Measurements from ENCODE around the gene TNFRSF4. TPM values are rescaled to one million over a fixed set of nuclear protein-coding genes. Genes with fewer than 3 reads are reported as not detected.

TNFRSF4 gene
- total RNA-seq, 1 donor from 2014 or later = 0.31 TPM

DNA sequence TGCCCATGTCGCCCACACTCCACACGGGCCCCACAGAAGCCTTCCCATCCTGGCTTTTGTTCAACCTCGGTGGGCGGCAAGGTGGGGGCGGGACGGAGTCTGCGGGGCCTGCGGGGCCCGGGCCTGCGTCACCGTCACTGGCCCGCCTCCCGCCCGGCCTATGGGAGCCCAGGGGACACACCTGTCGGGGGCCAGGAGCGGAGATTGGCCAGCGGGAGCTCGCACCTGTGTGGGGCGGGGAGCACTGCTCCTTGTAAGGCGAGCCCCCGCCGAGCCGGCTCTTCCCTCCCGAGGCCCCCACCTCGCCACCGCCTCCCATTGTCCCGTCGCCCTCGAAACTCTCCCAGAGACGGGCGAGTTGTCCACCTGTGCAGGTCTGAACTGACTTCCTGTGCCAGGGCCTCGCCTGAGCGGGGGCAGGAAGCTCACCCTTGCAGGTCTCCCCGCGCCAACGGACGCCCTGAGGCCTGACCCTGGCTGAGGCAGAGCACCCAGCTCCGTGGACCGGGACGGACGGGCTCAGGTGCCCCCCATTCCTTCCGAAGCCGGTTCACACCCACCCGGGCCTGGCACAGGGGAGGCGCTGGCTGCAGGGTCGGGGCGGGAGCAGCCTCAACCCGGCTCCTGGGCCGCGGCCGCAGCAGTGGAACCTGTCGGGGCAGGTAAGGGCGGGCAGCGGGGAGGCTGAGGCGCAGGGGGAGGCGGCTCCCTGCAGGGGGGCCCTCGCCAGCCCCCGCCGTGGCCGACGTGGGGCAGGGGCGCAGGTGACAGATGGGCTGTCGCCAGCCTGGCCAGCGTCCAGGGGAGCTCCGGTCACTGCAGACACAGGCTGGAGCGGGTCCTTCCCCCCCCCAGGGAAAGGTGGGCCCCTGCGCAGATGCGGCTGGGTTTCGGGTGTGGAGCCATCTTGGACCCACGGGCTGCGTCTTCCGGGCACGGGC lies 51.1 kb downstream of the TNFRSF4 start:
- H3K4me1 Mint-ChIP-seq (ENCODE audit: unreplicated experiment) = peaks cover 10% of the 10 kb centered on the region
- H3K36me3 Mint-ChIP-seq = no peaks in the 10 kb centered on the region
- TF ChIP-seq, protein P1, sequence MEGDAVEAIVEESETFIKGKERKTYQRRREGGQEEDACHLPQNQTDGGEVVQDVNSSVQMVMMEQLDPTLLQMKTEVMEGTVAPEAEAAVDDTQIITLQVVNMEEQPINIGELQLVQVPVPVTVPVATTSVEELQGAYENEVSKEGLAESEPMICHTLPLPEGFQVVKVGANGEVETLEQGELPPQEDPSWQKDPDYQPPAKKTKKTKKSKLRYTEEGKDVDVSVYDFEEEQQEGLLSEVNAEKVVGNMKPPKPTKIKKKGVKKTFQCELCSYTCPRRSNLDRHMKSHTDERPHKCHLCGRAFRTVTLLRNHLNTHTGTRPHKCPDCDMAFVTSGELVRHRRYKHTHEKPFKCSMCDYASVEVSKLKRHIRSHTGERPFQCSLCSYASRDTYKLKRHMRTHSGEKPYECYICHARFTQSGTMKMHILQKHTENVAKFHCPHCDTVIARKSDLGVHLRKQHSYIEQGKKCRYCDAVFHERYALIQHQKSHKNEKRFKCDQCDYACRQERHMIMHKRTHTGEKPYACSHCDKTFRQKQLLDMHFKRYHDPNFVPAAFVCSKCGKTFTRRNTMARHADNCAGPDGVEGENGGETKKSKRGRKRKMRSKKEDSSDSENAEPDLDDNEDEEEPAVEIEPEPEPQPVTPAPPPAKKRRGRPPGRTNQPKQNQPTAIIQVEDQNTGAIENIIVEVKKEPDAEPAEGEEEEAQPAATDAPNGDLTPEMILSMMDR (conservative IDR thresholded peaks at IDR 0.05) = no peak
- H3K4me3 Mint-ChIP-seq = peak overlapping the region; percentile 89
- no peaks in the 10 kb centered on the region for H3K27me3 Mint-ChIP-seq
- H3K27ac Mint-ChIP-seq = peak overlapping the region; percentile 75
- no peak for DNase-seq (ENCODE audit: extremely low spot score, unreplicated experiment)
- H3K9me3 Mint-ChIP-seq = no peaks in the 10 kb centered on the region

DNA sequence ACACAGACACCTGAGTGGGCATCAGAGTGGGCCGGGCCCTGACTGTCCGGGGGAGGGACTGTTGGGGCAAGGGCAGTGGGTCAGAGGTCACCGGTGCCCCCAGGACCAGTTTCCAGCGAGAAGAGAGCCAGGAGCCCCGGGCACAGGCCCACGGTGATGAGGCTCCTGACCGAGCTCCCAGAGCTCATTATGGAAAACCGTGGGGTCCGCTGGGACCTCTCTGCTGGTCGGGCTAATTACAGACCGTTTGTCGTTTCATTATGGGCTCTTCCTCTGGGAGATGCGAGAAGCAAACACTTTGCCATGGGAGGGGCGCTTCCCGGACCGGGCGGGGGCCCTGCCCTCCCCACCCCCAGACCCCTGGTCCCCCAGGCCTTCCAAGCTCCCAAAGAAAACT lies 52.3 kb downstream of the TNFRSF4 start:
- H3K27ac Mint-ChIP-seq = no peak overlapping the region
- no peaks in the 10 kb centered on the region for H3K36me3 Mint-ChIP-seq
- peaks cover 10% of the 10 kb centered on the region for H3K4me1 Mint-ChIP-seq (ENCODE audit: unreplicated experiment)
- TF ChIP-seq, protein P1 (conservative IDR thresholded peaks at IDR 0.05) = no peak
- no peaks in the 10 kb centered on the region for H3K27me3 Mint-ChIP-seq
- no peak overlapping the region for H3K4me3 Mint-ChIP-seq
- DNase-seq (ENCODE audit: extremely low spot score, unreplicated experiment) = no peak
- H3K9me3 Mint-ChIP-seq = no peaks in the 10 kb centered on the region

Small RNA genes within 50 kb of the gene (microRNA-seq; reads per million reads assigned to microRNA genes)
- gene MIR200A (1,718 reads per million, percentile 85 among the genes with 10 or more reads in this experiment), gene MIR200B (8,098 reads per million, percentile 94 among the genes with 10 or more reads in this experiment), gene MIR429 (3,997 reads per million, percentile 90 among the genes with 10 or more reads in this experiment)

Other genes with a start within 250 kb of the TNFRSF4 start
- gene PLEKHN1, start 247.7 kb downstream of the TNFRSF4 start, total RNA-seq (ENCODE audit: low replicate concordance) = 6.4 and 16.7 TPM in 2 replicates
- gene PERM1, start 232.1 kb downstream of the TNFRSF4 start, total RNA-seq (ENCODE audit: low replicate concordance) = 0.34 and 0.62 TPM in 2 replicates
- 37.6 and 54.1 TPM in 2 replicates for gene HES4, start 214.1 kb downstream of the TNFRSF4 start, total RNA-seq (ENCODE audit: low replicate concordance)
- gene ISG15, start 200.7 kb downstream of the TNFRSF4 start, total RNA-seq (ENCODE audit: low replicate concordance) = 20.8 and 34.6 TPM in 2 replicates
- 166 and 285 TPM in 2 replicates for gene AGRN, start 194.0 kb downstream of the TNFRSF4 start, total RNA-seq (ENCODE audit: low replicate concordance)
- gene RNF223, start 139.8 kb downstream of the TNFRSF4 start, total RNA-seq (ENCODE audit: low replicate concordance) = 1.2 and 2.5 TPM in 2 replicates
- gene C1orf159, start 98.1 kb downstream of the TNFRSF4 start, total RNA-seq (ENCODE audit: low replicate concordance) = 20.0 and 21.2 TPM in 2 replicates
- 0.88 and 1.4 TPM in 2 replicates for gene TTLL10, start 40.3 kb downstream of the TNFRSF4 start, total RNA-seq (ENCODE audit: low replicate concordance)
- 0.38 TPM in 1 of 2 replicates, not detected in the other for gene TNFRSF18, start 7.6 kb downstream of the TNFRSF4 start, total RNA-seq (ENCODE audit: low replicate concordance)
- gene SDF4, start 17.8 kb upstream of the TNFRSF4 start, total RNA-seq (ENCODE audit: low replicate concordance) = 116 and 136 TPM in 2 replicates
- 19.5 and 30.2 TPM in 2 replicates for gene B3GALT6, start 18.1 kb upstream of the TNFRSF4 start, total RNA-seq (ENCODE audit: low replicate concordance)
- gene C1QTNF12, start 32.6 kb upstream of the TNFRSF4 start, total RNA-seq (ENCODE audit: low replicate concordance) = 2.5 TPM in 2 replicates
- 56.5 and 73.8 TPM in 2 replicates for gene UBE2J2, start 59.7 kb upstream of the TNFRSF4 start, total RNA-seq (ENCODE audit: low replicate concordance)
- 2.7 and 13.5 TPM in 2 replicates for gene SCNN1D, start 66.3 kb upstream of the TNFRSF4 start, total RNA-seq (ENCODE audit: low replicate concordance)
- gene ACAP3, start 93.8 kb upstream of the TNFRSF4 start, total RNA-seq (ENCODE audit: low replicate concordance) = 93.9 and 103 TPM in 2 replicates
- 20.4 and 25.5 TPM in 2 replicates for gene PUSL1, start 94.4 kb upstream of the TNFRSF4 start, total RNA-seq (ENCODE audit: low replicate concordance)
- gene INTS11, start 110.5 kb upstream of the TNFRSF4 start, total RNA-seq (ENCODE audit: low replicate concordance) = 127 and 138 TPM in 2 replicates
- gene CPTP, start 110.6 kb upstream of the TNFRSF4 start, total RNA-seq (ENCODE audit: low replicate concordance) = 24.2 and 28.5 TPM in 2 replicates
- gene TAS1R3, start 117.1 kb upstream of the TNFRSF4 start, total RNA-seq (ENCODE audit: low replicate concordance) = 0.83 and 0.89 TPM in 2 replicates
- gene DVL1, start 135.3 kb upstream of the TNFRSF4 start, total RNA-seq (ENCODE audit: low replicate concordance) = 62.8 and 63.5 TPM in 2 replicates
- gene MXRA8, start 144.4 kb upstream of the TNFRSF4 start, total RNA-seq (ENCODE audit: low replicate concordance) = 17.6 and 78.1 TPM in 2 replicates
- gene AURKAIP1, start 161.1 kb upstream of the TNFRSF4 start, total RNA-seq (ENCODE audit: low replicate concordance) = 122 and 143 TPM in 2 replicates
- gene CCNL2, start 185.2 kb upstream of the TNFRSF4 start, total RNA-seq (ENCODE audit: low replicate concordance) = 194 and 298 TPM in 2 replicates
- gene MRPL20, start 193.1 kb upstream of the TNFRSF4 start, total RNA-seq (ENCODE audit: low replicate concordance) = 98.9 and 108 TPM in 2 replicates
- 7.6 and 11.1 TPM in 2 replicates for gene ANKRD65, start 207.1 kb upstream of the TNFRSF4 start, total RNA-seq (ENCODE audit: low replicate concordance)
- 44.5 and 49.9 TPM in 2 replicates for gene VWA1, start 221.5 kb upstream of the TNFRSF4 start, total RNA-seq (ENCODE audit: low replicate concordance)
- gene ATAD3C, start 235.5 kb upstream of the TNFRSF4 start, total RNA-seq (ENCODE audit: low replicate concordance) = 1.8 and 2.4 TPM in 2 replicates